Activated naive CD4-positive, alpha-beta T cell (primary cell): Measurements from ENCODE around the gene BCL2L13.

ENCODE experiments used
- DNase-seq, 4 experiments: peaks; one replicate each; lab custom pipeline; 2025; lab: John Stamatoyannopoulos, UW

Gene BCL2L13

GRCh38 chr22:17779286-17780115 lies 140.9 kb downstream of the BCL2L13 start:
- DNase-seq: no peak

GRCh38 chr22:17780116-17780740 lies 141.7 kb downstream of the BCL2L13 start:
- no peak for DNase-seq
